HepG2 (cell line): ENCODE measurements around the gene RPL6. TPM values are rescaled to one million over a fixed set of nuclear protein-coding genes. Genes with fewer than 3 reads are reported as not detected.

Source experiments
- CREM ChIP-seq, 2 experiments: sonication (generic) in 1 of 2; formaldehyde crosslinking in 1 of 2; IDR thresholded peaks; 2 replicates each; pipeline versions ENCODE4 v1.4.0 to v1.6.1; 2016 to 2020; ENCODE audit warnings: antibody characterized with exemption in 1 of 2, mild to moderate bottlenecking in 1 of 2, missing genetic modification reagents in 1 of 2
- SP2 ChIP-seq: sonication (generic); formaldehyde crosslinking; IDR thresholded peaks from 2 replicates; pipeline ENCODE4 v1.5.1; 2020; ENCODE audit warnings: mild to moderate bottlenecking, missing genetic modification reagents
- SRF ChIP-seq: IDR thresholded peaks from 2 replicates; pipeline ENCODE4 v1.6.1; 2011; ENCODE audit warnings: mild to moderate bottlenecking, low read depth, low read length, moderate library complexity
- ZMYM3 ChIP-seq: sonication (generic); formaldehyde crosslinking; IDR thresholded peaks from 2 replicates; pipeline ENCODE4 v1.5.1; 2020; ENCODE audit warnings: mild to moderate bottlenecking, missing genetic modification reagents
- ZNF274 ChIP-seq: sonication (generic); formaldehyde crosslinking; IDR thresholded peaks from 2 replicates; pipeline ENCODE4 v1.5.1; 2020; ENCODE audit warnings: mild to moderate bottlenecking, missing genetic modification reagents
- ZNF501 ChIP-seq: sonication (generic); formaldehyde crosslinking; IDR thresholded peaks from 2 replicates; pipeline ENCODE4 v1.5.1; 2020; ENCODE audit warnings: mild to moderate bottlenecking, moderate library complexity, missing genetic modification reagents
- ZNF891 ChIP-seq: sonication (generic); formaldehyde crosslinking; IDR thresholded peaks from 2 replicates; pipeline ENCODE4 v1.5.0; 2020; ENCODE audit warnings: mild to moderate bottlenecking, missing genetic modification reagents
- polyA plus RNA-seq, 8 experiments: library from polyadenylated mRNA; depleted of rRNA in 3 of 8; stranded (reverse) in 7 of 8; unstranded in 1 of 8; fragments of >200 nt; fragmentation: Illumina TruSeq in 4 of 8; extraction: Trizol in 4 of 8; gene quantifications; 2 replicates each; pipeline versions ENCODE4 v1.2.1 to v1.2.3, GENCODE V29; 2011 to 2016; ENCODE audit warnings: low read depth in 4 of 8, missing spikeins in 1 of 8, mixed read lengths in 1 of 8; ENCODE audit not compliant: insufficient read depth in 1 of 8
- total RNA-seq, 5 experiments: library from RNA; depleted of rRNA; stranded (reverse); fragments of >200 nt; fragmentation: Illumina TruSeq; extraction: Trizol; gene quantifications; 2 replicates each; pipeline ENCODE4 v1.2.3, GENCODE V29; 2016; ENCODE audit warnings: low read depth in 1 of 5
- TF ChIP-seq, protein P1 (sequence below): sonication (generic); formaldehyde crosslinking; IDR thresholded peaks from 2 replicates; pipeline ENCODE4 v1.5.1; 2020; ENCODE audit warnings: mild to moderate bottlenecking, missing genetic modification reagents
- TF ChIP-seq, protein P2 (sequence below): IDR thresholded peaks from 2 replicates; pipeline ENCODE4 v1.6.1; 2018; ENCODE audit warnings: missing genetic modification reagents, mild to moderate bottlenecking, missing compliant biosample characterization
- TF ChIP-seq, protein P3 (sequence below): sonication (generic); formaldehyde crosslinking; IDR thresholded peaks from 2 replicates; pipeline ENCODE4 v1.4.0; 2020; ENCODE audit warnings: missing genetic modification reagents, low read depth, mild to moderate bottlenecking, borderline replicate concordance

The RPL6 gene
- total and polyA plus RNA-seq, 2 of the 13 experiments (the other 11 are each of a cell fraction or from before 2014, with no cell fraction given), result 1,551 to 1,719 TPM

DNA sequence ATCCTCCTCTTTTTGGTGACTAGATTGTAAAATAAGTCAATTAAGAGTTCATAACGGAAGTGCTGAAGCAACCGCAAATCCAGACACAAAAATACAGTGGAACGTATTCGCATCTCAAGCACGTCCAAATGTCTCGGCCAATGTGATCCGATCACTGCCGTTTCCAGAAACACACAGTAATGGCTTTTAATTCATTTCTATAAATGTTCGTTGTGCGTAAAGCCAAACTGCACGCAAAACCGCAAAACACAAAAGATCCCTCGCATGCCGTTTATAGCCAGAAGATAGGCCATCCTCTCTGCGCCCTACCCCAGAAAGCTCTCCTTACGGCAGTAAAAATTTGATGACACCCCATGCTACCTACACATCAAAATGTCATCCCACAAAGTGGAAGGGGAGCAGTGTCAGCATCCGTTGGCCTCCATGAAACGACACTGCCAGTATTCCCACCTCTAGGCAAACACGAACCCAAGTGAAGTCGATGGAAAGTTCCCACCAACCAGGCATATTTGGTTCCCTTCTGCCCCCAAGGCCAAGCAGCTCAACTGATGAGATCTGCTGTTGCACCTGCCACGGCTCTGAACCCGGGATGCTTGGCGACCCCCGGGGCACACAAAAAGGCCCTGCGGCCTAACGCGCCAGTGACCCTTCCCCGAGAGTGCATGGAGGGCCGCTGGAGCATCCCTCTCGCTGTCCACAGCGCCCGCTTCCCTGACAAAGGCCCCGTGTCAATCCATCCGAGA lies 28.6 kb downstream of the RPL6 start (continued):
- TF ChIP-seq, protein P1, sequence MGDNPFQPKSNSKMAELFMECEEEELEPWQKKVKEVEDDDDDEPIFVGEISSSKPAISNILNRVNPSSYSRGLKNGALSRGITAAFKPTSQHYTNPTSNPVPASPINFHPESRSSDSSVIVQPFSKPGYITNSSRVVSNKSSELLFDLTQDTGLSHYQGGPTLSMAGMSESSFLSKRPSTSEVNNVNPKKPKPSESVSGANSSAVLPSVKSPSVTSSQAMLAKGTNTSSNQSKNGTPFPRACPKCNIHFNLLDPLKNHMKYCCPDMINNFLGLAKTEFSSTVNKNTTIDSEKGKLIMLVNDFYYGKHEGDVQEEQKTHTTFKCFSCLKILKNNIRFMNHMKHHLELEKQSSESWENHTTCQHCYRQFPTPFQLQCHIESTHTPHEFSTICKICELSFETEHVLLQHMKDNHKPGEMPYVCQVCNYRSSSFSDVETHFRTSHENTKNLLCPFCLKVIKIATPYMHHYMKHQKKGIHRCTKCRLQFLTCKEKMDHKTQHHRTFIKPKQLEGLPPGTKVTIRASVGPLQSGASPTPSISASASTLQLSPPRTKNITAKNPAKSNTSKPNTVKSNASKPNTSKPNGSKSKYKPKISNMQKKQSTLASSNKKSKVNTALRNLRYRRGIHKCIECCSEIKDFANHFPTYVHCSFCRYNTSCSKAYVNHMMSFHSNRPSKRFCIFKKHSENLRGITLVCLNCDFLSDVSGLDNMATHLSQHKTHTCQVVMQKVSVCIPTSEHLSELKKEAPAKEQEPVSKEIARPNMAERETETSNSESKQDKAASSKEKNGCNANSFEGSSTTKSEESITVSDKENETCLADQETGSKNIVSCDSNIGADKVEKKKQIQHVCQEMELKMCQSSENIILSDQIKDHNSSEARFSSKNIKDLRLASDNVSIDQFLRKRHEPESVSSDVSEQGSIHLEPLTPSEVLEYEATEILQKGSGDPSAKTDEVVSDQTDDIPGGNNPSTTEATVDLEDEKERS (CRISPR knock-in tag), result 0 out of 2 replicates have a peak, but pooled peaks have one; percentile 25
- no peak for TF ChIP-seq SRF
- TF ChIP-seq ZMYM3 (CRISPR knock-in tag), result peak; percentile 71
- TF ChIP-seq, protein P2, sequence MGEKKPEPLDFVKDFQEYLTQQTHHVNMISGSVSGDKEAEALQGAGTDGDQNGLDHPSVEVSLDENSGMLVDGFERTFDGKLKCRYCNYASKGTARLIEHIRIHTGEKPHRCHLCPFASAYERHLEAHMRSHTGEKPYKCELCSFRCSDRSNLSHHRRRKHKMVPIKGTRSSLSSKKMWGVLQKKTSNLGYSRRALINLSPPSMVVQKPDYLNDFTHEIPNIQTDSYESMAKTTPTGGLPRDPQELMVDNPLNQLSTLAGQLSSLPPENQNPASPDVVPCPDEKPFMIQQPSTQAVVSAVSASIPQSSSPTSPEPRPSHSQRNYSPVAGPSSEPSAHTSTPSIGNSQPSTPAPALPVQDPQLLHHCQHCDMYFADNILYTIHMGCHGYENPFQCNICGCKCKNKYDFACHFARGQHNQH (CRISPR knock-in tag), result no peak
- TF ChIP-seq, protein P3, sequence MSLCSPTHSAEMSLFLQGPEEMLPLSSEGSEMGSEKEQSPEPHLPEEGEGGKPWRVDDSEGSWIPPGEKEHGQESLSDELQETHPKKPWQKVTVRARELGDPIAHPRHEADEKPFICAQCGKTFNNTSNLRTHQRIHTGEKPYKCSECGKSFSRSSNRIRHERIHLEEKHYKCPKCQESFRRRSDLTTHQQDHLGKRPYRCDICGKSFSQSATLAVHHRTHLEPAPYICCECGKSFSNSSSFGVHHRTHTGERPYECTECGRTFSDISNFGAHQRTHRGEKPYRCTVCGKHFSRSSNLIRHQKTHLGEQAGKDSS (CRISPR knock-in tag), result no peak
- no peak for TF ChIP-seq SP2 (CRISPR knock-in tag)
- no peak for TF ChIP-seq ZNF274 (CRISPR knock-in tag)
- TF ChIP-seq ZNF501, result no peak
- TF ChIP-seq CREM (IDR thresholded peaks at IDR 0.05), result no peak
- TF ChIP-seq CREM (CRISPR knock-in tag; IDR thresholded peaks at IDR 0.05), result no peak
- 0 out of 2 replicates have a peak, but pooled peaks have one; percentile 28 for TF ChIP-seq ZNF891 (CRISPR knock-in tag)
